Ovary (tissue), 9 donors: Measurements from ENCODE around the gene KCTD12. TPM values are rescaled to one million over a fixed set of nuclear protein-coding genes. Genes with fewer than 3 reads are reported as not detected.

Experiments used
- DNase-seq, 5 donors: peaks; one replicate each; pipeline ENCODE4 v3.0.0-alpha.2; 2019 to 2020
- H3K27ac ChIP-seq, 2 donors: fragments of 200-600 bp; one replicate each; pipeline versions ENCODE4 v1.5.1 to v1.8.0; 2019 to 2022
- H3K27me3 ChIP-seq: fragments of 200-600 bp; one replicate; pipeline ENCODE4 v1.8.0; 2022
- H3K36me3 ChIP-seq: fragments of 200-600 bp; sonication (generic); one replicate; pipeline ENCODE4 v1.5.1; 2019
- H3K4me1 ChIP-seq: one replicate; pipeline ENCODE4 v1.8.1; 2013; ENCODE audit warnings: mild to moderate bottlenecking, moderate library complexity; ENCODE audit not compliant: insufficient read depth
- H3K4me3 ChIP-seq: fragments of 200-600 bp; sonication (generic); one replicate; pipeline ENCODE4 v1.5.1; 2017
- H3K9me3 ChIP-seq, 2 donors: fragments of 200-600 bp in 1 of 2; sonication (generic) in 1 of 2; one replicate each; pipeline versions ENCODE4 v1.5.1 to v1.8.1; 2013 to 2019; ENCODE audit warnings: mild to moderate bottlenecking in 1 of 2, moderate library complexity in 1 of 2
- CTCF ChIP-seq, 3 donors: fragments of 450-650 bp in 2 of 3; fragments of 200-600 bp in 1 of 3; IDR thresholded peaks; one replicate each; pipeline versions ENCODE4 v1.5.1 to v1.8.0; 2016 to 2022; ENCODE audit warnings: antibody characterized with exemption in 3 of 3, mild to moderate bottlenecking in 1 of 3
- EP300 ChIP-seq: sonication (generic); formaldehyde crosslinking; IDR thresholded peaks from one replicate; pipeline ENCODE4 v1.6.1; 2017; ENCODE audit warnings: antibody characterized with exemption
- POLR2A ChIP-seq: fragments of 450-650 bp; IDR thresholded peaks from one replicate; pipeline ENCODE4 v1.6.1; 2017; ENCODE audit warnings: antibody characterized with exemption, mild to moderate bottlenecking, moderate library complexity
- WGBS, 3 donors: extraction: QIAGEN DNeasy Blood & Tissue Kit in 1 of 3; methylation state at CpG; one replicate each; pipeline versions ENCODE4 v1.1.5 to v1.1.7; 2013 to 2017; 5-methylcytosine and 5-hydroxymethylcytosine counted together
- intact Hi-C, 4 donors: fragments of 100-400 bp; cut with DNase I; formaldehyde crosslinking; loops; one replicate each; pipeline versions ENCODE4 v1.11.0 to v1.15.1; 2022 to 2023
- polyA plus RNA-seq, 2 donors: library from polyadenylated mRNA; stranded (reverse); fragments of 200-250 nt in 1 of 2; fragments of 350-450 nt in 1 of 2; fragmentation: Illumina TruSeq in 1 of 2; extraction: RNeasy Lipid Tissue Mini Kit (QIAGEN cat#74804) in 1 of 2; gene quantifications; one replicate each; pipeline ENCODE4 v1.2.3, GENCODE V29; 2013 to 2014
- total RNA-seq, 7 donors: library from RNA; depleted of rRNA in 2 of 7; stranded (reverse); fragments of >200 nt in 2 of 7; fragmentation: NEBNext Ultra II Directional in 3 of 7; extraction: Animal tissue kit (Norgen Biotek cat#: 25700) in 3 of 7; gene quantifications; one replicate each; pipeline versions ENCODE4 v1.1.0 to v1.2.4, GENCODE V29; 2016 to 2023
- donor health status: DM: no; HTN: no; CAD: no; lungs with moderate emphysema.
- donor health status: DM: no; HTN: no; CAD: no.
- donor health status: Bipolar disorder and iron deficiency.
- donor health status: DM: yes; HTN: yes; CAD: no.
- donor health status: DM: no; HTN: no; CAD: no.
- donor health status: DM: yes; HTN: yes; CAD: no.

Gene KCTD12
- total and polyA plus RNA-seq, 9 donors = 44.1 to 91.8 (median 73.9) TPM

GRCh38 chr13:76917095-76917494 is 30.9 kb upstream of the KCTD12 start:
- TF ChIP-seq CTCF (IDR thresholded peaks at IDR 0.05) = no peak
- no peak for TF ChIP-seq POLR2A
- no peak for TF ChIP-seq EP300
- intact Hi-C loops = no loop called here
- WGBS, 3 donors = 59 to 85% (median 71%) methylated on average over 1 of the region's 1 CpG

GRCh38 chr13:76913898-76914297 is 27.7 kb upstream of the KCTD12 start:
- no peak for DNase-seq
- Histone ChIP-seq H3K27me3 (no peaks in the 10 kb centered on the region), H3K4me1 (no peaks in the 10 kb centered on the region), H3K27ac (no peak overlapping the region), H3K36me3 (no peaks in the 10 kb centered on the region), H3K9me3 (no peaks in the 10 kb centered on the region), H3K4me3 (no peak overlapping the region)
- WGBS, 3 donors = 83 to 84% (median 84%) methylated on average over 4 of the region's 4 CpGs
- intact Hi-C loops = no loop called here
- no peak for TF ChIP-seq POLR2A
- TF ChIP-seq CTCF (IDR thresholded peaks at IDR 0.05) = no peak
- no peak for TF ChIP-seq EP300

More at GRCh38 chr13:76917095-76917494, 30.9 kb upstream of the KCTD12 start:
- DNase-seq = no peak
- no peak overlapping the region for H3K27ac ChIP-seq
- no peaks in the 10 kb centered on the region for H3K4me1 ChIP-seq
- no peaks in the 10 kb centered on the region for H3K27me3 ChIP-seq
- H3K4me3 ChIP-seq = no peak overlapping the region
- H3K36me3 ChIP-seq = no peaks in the 10 kb centered on the region
- no peaks in the 10 kb centered on the region for H3K9me3 ChIP-seq

GRCh38 chr13:76912476-76912875 is 26.3 kb upstream of the KCTD12 start:
- no peak for DNase-seq
- 94 to 98% (median 96%) methylated on average over 3 of the region's 3 CpGs for WGBS, 3 donors
- no peaks in the 10 kb centered on the region for H3K4me1 ChIP-seq
- H3K27me3 ChIP-seq = no peaks in the 10 kb centered on the region
- no peaks in the 10 kb centered on the region for H3K9me3 ChIP-seq
- TF ChIP-seq EP300 = no peak
- TF ChIP-seq POLR2A = no peak
- TF ChIP-seq CTCF (IDR thresholded peaks at IDR 0.05) = no peak
- H3K27ac ChIP-seq = no peak overlapping the region
- H3K4me3 ChIP-seq = no peak overlapping the region
- intact Hi-C loops = no loop called here
- H3K36me3 ChIP-seq = no peaks in the 10 kb centered on the region

- no peaks in the 10 kb centered on the region for H3K27me3 ChIP-seq
- intact Hi-C loops = loop anchor here (5.0 to 10.0 kb wide), 4 partner anchors 1027 to 1220 kb away; no protein-coding TSS in a partner anchor
- WGBS, 3 donors = 34 to 65% (median 44%) methylated on average over 2 of the region's 2 CpGs
- no peaks in the 10 kb centered on the region for H3K4me1 ChIP-seq
- H3K4me3 ChIP-seq = no peak overlapping the region
- no peak for DNase-seq
- H3K36me3 ChIP-seq = no peaks in the 10 kb centered on the region
- H3K27ac ChIP-seq = no peak overlapping the region
- TF ChIP-seq POLR2A = no peak
- no peak for TF ChIP-seq CTCF (IDR thresholded peaks at IDR 0.05)
- no peak for TF ChIP-seq EP300
- H3K9me3 ChIP-seq = no peaks in the 10 kb centered on the region
Measured at GRCh38 chr13:76904507-76904906, 18.3 kb upstream of the KCTD12 start.
